Left hindlimb (tissue), 1 donor: ENCODE measurements around the gene ZBTB16.
A peak's percentile ranks its signal among the peaks of the same experiment; 100 is the strongest.

Source experiments
- DNase-seq: peaks from one replicate; pipeline ENCODE4 v3.0.0-alpha.2; 2018

Gene ZBTB16

GRCh38 chr11:114290503-114291235, 231.2 kb downstream of the ZBTB16 start:
- no peak for DNase-seq

- DNase-seq: no peak
Observed at GRCh38 chr11:114291381-114291780, 231.9 kb downstream of the ZBTB16 start.

GRCh38 chr11:114291842-114292680, 232.6 kb downstream of the ZBTB16 start:
- no peak for DNase-seq

GRCh38 chr11:114293201-114293711, 233.7 kb downstream of the ZBTB16 start:
- no peak for DNase-seq

GRCh38 chr11:114295676-114296604, 236.4 kb downstream of the ZBTB16 start, which contains the start of gene NNMT:
Gene NNMT, plus strand, starts transcription at chr11:114296399. Its CDS starts 158 bp downstream, at chr11:114296557.
- DNase-seq: peak; percentile 77

- DNase-seq: no peak
Observed at GRCh38 chr11:114296605-114297372, 237.3 kb downstream of the ZBTB16 start.

GRCh38 chr11:114297806-114298709, 238.5 kb downstream of the ZBTB16 start:
- no peak for DNase-seq

GRCh38 chr11:114298710-114299109, 239.2 kb downstream of the ZBTB16 start:
- no peak for DNase-seq
